ENCODE results near the gene SNRNP40.

The SNRNP40 gene

DNA sequence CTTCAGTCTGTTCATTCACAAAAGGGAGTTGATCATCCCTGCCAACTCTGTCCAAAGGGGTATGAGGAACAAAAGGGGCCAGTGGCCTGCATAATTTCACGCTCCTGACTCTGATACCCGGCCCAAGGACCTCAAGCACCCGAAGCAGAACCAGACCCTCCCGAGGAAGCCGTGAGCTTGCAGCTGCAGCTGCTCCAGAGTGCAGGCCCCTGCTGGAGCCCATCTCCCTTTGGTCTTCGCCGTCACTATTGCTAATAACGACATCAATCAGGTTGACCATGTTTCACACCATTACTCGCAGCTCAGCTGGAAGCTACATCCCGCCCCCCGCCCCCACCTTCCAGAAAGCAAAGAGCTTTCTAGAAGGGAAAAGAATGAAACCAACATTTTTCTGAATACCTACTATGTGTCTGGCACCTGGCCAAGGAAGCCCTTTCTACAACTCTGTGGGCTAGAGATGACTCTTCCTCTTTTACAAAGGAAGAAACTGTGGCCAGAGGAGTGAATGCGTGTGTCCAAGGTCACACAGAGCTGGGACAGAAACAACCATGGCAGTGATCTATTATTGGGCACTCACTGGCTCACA is 62.4 kb downstream of the SNRNP40 start (continued):
- TF ChIP-seq ZNF8 (CRISPR knock-in tag; IDR thresholded peaks at IDR 0.05) (no peak), OSR1 (CRISPR knock-in tag; IDR thresholded peaks at IDR 0.05) (no peak), ZC3H10 (CRISPR knock-in tag; IDR thresholded peaks at IDR 0.05) (no peak), RARB (CRISPR knock-in tag; IDR thresholded peaks at IDR 0.05) (no peak)

- no peak for TF ChIP-seq BACH2 (CRISPR knock-in tag; IDR thresholded peaks at IDR 0.05; ENCODE audit: borderline replicate concordance)
- TF ChIP-seq OSR1 (CRISPR knock-in tag; IDR thresholded peaks at IDR 0.05) = no peak
- no peak for TF ChIP-seq ZNF8 (CRISPR knock-in tag; IDR thresholded peaks at IDR 0.05)
- no peak for TF ChIP-seq TCF4 (CRISPR knock-in tag; IDR thresholded peaks at IDR 0.05; ENCODE audit: borderline replicate concordance)
- TF ChIP-seq SNAI2 (CRISPR knock-in tag; IDR thresholded peaks at IDR 0.05) = no peak
- no peak for TF ChIP-seq TOX (CRISPR knock-in tag; IDR thresholded peaks at IDR 0.05; ENCODE audit: borderline replicate concordance)
- TF ChIP-seq ZNF70 (CRISPR knock-in tag; IDR thresholded peaks at IDR 0.05) = no peak
- no peak for TF ChIP-seq CREB5 (CRISPR knock-in tag; IDR thresholded peaks at IDR 0.05; ENCODE audit: low read depth)
- TF ChIP-seq, protein P1, sequence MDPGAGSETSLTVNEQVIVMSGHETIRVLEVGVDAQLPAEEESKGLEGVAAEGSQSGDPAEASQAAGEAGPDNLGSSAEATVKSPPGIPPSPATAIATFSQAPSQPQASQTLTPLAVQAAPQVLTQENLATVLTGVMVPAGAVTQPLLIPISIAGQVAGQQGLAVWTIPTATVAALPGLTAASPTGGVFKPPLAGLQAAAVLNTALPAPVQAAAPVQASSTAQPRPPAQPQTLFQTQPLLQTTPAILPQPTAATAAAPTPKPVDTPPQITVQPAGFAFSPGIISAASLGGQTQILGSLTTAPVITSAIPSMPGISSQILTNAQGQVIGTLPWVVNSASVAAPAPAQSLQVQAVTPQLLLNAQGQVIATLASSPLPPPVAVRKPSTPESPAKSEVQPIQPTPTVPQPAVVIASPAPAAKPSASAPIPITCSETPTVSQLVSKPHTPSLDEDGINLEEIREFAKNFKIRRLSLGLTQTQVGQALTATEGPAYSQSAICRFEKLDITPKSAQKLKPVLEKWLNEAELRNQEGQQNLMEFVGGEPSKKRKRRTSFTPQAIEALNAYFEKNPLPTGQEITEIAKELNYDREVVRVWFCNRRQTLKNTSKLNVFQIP (CRISPR knock-in tag; IDR thresholded peaks at IDR 0.05; ENCODE audit: borderline replicate concordance, low read depth) = no peak
- no peak for TF ChIP-seq TSHZ2 (CRISPR knock-in tag; IDR thresholded peaks at IDR 0.05)
- no peak for TF ChIP-seq ZNF565 (CRISPR knock-in tag; conservative IDR thresholded peaks at IDR 0.05; ENCODE audit: low read depth)
- no peak for TF ChIP-seq ZC3H10 (CRISPR knock-in tag; IDR thresholded peaks at IDR 0.05)
- no peak for TF ChIP-seq ZFP3 (CRISPR knock-in tag; IDR thresholded peaks at IDR 0.05)
- TF ChIP-seq CSDC2 (CRISPR knock-in tag; IDR thresholded peaks at IDR 0.05) = no peak
- TF ChIP-seq ESRRG (CRISPR knock-in tag; IDR thresholded peaks at IDR 0.05) = no peak
- no peak for TF ChIP-seq ISL1 (CRISPR knock-in tag; IDR thresholded peaks at IDR 0.05)
- no peak for TF ChIP-seq RARB (CRISPR knock-in tag; IDR thresholded peaks at IDR 0.05)
- no peak for TF ChIP-seq GLIS3 (CRISPR knock-in tag; IDR thresholded peaks at IDR 0.05)
- no peak for ATAC-seq
Observed at GRCh38 chr1:31232689-31233088, 63.9 kb downstream of the SNRNP40 start.

DNA sequence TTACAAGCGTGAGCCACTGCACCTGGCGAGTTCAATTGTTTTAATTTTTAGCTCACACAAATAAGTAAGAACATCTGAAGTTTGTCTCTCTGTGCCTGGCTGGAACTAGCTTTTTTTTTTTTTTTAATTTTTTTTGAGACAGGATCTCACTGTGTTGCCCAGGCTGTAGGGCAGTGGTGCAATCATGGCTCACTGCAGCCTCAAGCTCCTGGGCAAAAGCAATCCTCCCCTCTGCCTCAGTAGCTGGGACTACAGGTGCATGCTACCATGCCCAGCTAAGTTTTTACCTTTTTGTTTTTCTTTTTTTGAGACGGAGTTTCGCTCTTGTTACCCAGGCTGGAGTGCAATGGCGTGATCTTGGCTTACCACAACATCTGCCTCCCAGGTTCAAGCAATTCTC is 64.8 kb downstream of the SNRNP40 start:
- TF ChIP-seq ZNF70 (CRISPR knock-in tag; IDR thresholded peaks at IDR 0.05) (no peak), ISL1 (CRISPR knock-in tag; IDR thresholded peaks at IDR 0.05) (no peak), ZFP30 (CRISPR knock-in tag; IDR thresholded peaks at IDR 0.05) (no peak), BACH2 (CRISPR knock-in tag; IDR thresholded peaks at IDR 0.05; ENCODE audit: borderline replicate concordance) (no peak), SNAI2 (CRISPR knock-in tag; IDR thresholded peaks at IDR 0.05) (no peak), ESRRG (CRISPR knock-in tag; IDR thresholded peaks at IDR 0.05) (no peak), RARB (CRISPR knock-in tag; IDR thresholded peaks at IDR 0.05) (no peak), PATZ1 (CRISPR knock-in tag; IDR thresholded peaks at IDR 0.05; ENCODE audit: borderline replicate concordance) (no peak), CSDC2 (CRISPR knock-in tag; IDR thresholded peaks at IDR 0.05) (no peak), ZNF8 (CRISPR knock-in tag; IDR thresholded peaks at IDR 0.05) (no peak), GLIS3 (CRISPR knock-in tag; IDR thresholded peaks at IDR 0.05) (no peak), ZC3H10 (CRISPR knock-in tag; IDR thresholded peaks at IDR 0.05) (no peak), PPARA (CRISPR knock-in tag; IDR thresholded peaks at IDR 0.05; ENCODE audit: borderline replicate concordance) (no peak), ZFP3 (CRISPR knock-in tag; IDR thresholded peaks at IDR 0.05) (no peak)
- TF ChIP-seq, protein P1 (CRISPR knock-in tag; IDR thresholded peaks at IDR 0.05; ENCODE audit: borderline replicate concordance, low read depth) = no peak
- no peak for ATAC-seq

Data from SK-N-SH treated with all-trans-retinoic acid at 6 μM for 48 hours (cell line).